ENCODE data around the gene BLACAT1.

BLACAT1 gene

DNA sequence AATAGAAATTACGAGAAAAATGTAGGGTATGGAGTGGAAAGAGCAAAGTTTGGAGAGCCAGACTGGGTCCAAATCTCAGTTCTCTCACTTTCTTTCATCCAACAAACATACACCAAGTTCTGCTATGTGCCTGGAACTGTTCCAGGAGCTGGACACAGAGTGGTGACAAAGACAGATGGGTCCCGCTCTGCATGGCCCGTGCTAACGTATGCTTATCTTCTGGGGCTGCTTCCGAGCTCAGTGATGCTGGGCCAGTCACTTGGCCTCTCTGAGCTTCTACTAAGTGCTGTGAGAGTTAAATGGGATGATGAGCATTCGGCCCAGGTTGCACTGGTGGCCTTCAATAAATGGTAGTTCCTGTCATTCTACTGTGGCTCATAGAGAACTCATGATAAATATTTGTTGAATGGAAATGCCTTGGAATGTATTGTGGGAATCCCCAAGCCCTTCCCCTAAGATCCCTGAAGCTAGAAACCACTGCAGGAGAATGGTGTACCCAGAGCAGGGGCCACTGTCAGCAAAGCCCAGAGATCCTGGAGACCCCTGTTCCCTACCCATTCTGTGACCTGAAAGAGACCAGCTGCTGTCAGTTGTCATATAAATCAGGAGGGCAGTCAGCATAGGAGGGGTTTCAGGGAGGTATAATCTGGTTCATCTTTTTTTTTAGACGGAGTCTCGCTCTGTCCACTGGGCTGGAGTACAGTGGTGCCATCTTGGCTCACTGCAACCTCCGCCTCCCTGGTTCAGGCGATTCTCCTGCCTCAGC, 37.8 kb downstream of the BLACAT1 start:
- TF ChIP-seq TCF12 (IDR thresholded peaks at IDR 0.05; ENCODE audit: low read depth) (no peak), NFIC (IDR thresholded peaks at IDR 0.05) (no peak), ZBTB7A (IDR thresholded peaks at IDR 0.05; ENCODE audit: low read depth) (no peak), YY1 (IDR thresholded peaks at IDR 0.05; ENCODE audit: low read depth) (no peak), CEBPB (IDR thresholded peaks at IDR 0.05) (no peak), TEAD4 (IDR thresholded peaks at IDR 0.05) (no peak), FOXM1 (IDR thresholded peaks at IDR 0.05; ENCODE audit: borderline replicate concordance, low read depth) (no peak), CREB1 (IDR thresholded peaks at IDR 0.05; ENCODE audit: low read depth) (no peak), TAF1 (IDR thresholded peaks at IDR 0.05; ENCODE audit: low read depth) (no peak), EP300 (IDR thresholded peaks at IDR 0.05; ENCODE audit: borderline replicate concordance) (no peak), EGR1 (IDR thresholded peaks at IDR 0.05) (no peak), RAD21 (IDR thresholded peaks at IDR 0.05; ENCODE audit: low read depth) (no peak)
- TF ChIP-seq, protein P1, sequence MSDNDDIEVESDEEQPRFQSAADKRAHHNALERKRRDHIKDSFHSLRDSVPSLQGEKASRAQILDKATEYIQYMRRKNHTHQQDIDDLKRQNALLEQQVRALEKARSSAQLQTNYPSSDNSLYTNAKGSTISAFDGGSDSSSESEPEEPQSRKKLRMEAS (IDR thresholded peaks at IDR 0.05) = no peak
- TF ChIP-seq, protein P2, sequence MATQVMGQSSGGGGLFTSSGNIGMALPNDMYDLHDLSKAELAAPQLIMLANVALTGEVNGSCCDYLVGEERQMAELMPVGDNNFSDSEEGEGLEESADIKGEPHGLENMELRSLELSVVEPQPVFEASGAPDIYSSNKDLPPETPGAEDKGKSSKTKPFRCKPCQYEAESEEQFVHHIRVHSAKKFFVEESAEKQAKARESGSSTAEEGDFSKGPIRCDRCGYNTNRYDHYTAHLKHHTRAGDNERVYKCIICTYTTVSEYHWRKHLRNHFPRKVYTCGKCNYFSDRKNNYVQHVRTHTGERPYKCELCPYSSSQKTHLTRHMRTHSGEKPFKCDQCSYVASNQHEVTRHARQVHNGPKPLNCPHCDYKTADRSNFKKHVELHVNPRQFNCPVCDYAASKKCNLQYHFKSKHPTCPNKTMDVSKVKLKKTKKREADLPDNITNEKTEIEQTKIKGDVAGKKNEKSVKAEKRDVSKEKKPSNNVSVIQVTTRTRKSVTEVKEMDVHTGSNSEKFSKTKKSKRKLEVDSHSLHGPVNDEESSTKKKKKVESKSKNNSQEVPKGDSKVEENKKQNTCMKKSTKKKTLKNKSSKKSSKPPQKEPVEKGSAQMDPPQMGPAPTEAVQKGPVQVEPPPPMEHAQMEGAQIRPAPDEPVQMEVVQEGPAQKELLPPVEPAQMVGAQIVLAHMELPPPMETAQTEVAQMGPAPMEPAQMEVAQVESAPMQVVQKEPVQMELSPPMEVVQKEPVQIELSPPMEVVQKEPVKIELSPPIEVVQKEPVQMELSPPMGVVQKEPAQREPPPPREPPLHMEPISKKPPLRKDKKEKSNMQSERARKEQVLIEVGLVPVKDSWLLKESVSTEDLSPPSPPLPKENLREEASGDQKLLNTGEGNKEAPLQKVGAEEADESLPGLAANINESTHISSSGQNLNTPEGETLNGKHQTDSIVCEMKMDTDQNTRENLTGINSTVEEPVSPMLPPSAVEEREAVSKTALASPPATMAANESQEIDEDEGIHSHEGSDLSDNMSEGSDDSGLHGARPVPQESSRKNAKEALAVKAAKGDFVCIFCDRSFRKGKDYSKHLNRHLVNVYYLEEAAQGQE (IDR thresholded peaks at IDR 0.05; ENCODE audit: low read depth) = no peak
- TF ChIP-seq, protein P3, sequence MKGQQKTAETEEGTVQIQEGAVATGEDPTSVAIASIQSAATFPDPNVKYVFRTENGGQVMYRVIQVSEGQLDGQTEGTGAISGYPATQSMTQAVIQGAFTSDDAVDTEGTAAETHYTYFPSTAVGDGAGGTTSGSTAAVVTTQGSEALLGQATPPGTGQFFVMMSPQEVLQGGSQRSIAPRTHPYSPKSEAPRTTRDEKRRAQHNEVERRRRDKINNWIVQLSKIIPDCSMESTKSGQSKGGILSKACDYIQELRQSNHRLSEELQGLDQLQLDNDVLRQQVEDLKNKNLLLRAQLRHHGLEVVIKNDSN (IDR thresholded peaks at IDR 0.05) = no peak

DNA sequence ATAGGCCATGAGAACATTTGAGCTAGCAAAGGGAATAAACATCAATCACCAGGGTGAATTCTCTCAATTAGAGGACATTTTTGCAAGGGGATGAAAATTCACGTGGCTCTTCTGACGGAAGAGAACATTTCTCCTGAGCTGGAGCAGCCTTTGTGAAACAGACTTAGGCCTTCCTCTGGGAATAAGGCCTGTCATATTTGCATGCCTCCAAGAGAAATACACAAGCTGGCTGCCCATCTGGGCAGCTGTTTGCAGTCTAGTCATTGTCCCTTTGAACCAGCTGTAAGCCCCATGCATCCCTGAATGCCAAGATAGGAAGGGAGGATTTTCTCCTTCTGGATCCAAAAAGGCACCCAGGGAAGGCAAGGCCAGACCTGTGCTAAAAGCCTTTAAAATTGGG, 39.5 kb downstream of the BLACAT1 start:
- TF ChIP-seq FOXM1 (IDR thresholded peaks at IDR 0.05; ENCODE audit: borderline replicate concordance, low read depth) (no peak), NFIC (IDR thresholded peaks at IDR 0.05) (no peak), CEBPB (IDR thresholded peaks at IDR 0.05) (no peak)

DNA sequence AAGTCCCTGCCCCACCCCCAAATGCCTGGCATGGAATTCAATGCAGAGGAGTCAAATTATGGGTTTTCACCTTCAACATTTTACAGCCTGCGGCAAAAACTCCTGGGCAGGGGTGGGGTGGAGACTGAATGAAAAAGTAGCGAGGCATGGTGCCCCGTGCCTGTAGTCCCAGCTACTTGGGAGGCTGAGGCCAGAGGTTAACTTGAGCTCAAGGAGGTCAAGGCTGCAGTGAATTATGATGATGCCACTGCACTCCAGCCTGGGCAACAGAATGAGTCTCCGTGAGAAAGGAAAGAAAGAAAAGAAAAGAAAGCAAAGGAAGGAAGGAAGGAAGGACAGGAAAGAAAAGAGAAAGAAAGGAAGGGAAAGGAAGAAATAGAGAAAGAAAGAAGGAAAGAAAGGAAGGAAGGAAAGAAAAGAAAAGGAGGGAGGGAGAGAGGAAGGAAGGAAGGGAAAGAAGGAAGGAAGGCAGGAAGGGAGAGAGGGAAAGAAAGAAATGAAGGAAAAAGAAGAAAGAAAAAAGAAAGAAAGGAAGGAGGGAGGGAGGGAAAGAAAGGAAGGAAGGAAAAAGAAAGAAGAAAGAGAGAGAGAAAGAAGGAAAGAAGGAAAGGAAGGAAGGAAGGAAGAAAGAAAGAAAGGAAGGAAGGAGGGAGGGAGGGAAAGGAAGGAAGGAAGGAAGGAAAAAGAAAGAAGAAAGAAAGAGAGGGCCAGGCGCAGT, 45.1 kb downstream of the BLACAT1 start:
- no peak for TF ChIP-seq TAF1 (IDR thresholded peaks at IDR 0.05; ENCODE audit: low read depth)
- TF ChIP-seq, protein P1 (IDR thresholded peaks at IDR 0.05) = no peak
- TF ChIP-seq YY1 (IDR thresholded peaks at IDR 0.05; ENCODE audit: low read depth) = no peak
- no peak for TF ChIP-seq TEAD4 (IDR thresholded peaks at IDR 0.05)
- TF ChIP-seq, protein P2 (IDR thresholded peaks at IDR 0.05; ENCODE audit: low read depth) = no peak
- TF ChIP-seq NFIC (IDR thresholded peaks at IDR 0.05) = no peak
- no peak for TF ChIP-seq CEBPB (IDR thresholded peaks at IDR 0.05)
- TF ChIP-seq RAD21 (IDR thresholded peaks at IDR 0.05; ENCODE audit: low read depth) = no peak
- no peak for TF ChIP-seq EGR1 (IDR thresholded peaks at IDR 0.05)
- no peak for TF ChIP-seq CREB1 (IDR thresholded peaks at IDR 0.05; ENCODE audit: low read depth)
- TF ChIP-seq ZBTB7A (IDR thresholded peaks at IDR 0.05; ENCODE audit: low read depth) = no peak

DNA sequence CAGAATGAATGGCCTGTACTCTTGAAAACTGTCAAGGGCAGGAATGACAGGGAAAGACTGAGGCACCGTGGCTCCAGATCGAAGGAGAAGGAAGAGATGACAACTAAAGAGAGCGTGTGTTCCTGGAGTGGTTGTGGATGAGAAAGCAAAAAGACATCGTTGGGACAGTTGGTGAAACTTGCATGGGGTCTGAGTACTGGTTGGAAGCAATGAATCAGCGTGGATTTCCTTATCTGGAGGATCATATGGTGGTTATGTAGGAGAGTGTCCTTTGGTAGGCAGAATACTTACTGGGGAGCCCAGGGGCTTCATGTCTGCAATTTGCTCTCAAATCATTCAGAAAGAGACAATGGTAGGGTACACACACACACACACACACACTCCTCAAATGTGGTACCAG, 47.9 kb downstream of the BLACAT1 start:
- TF ChIP-seq CREB1 (IDR thresholded peaks at IDR 0.05; ENCODE audit: low read depth) (no peak), YY1 (IDR thresholded peaks at IDR 0.05; ENCODE audit: low read depth) (no peak), RAD21 (IDR thresholded peaks at IDR 0.05; ENCODE audit: low read depth) (no peak), FOXM1 (IDR thresholded peaks at IDR 0.05; ENCODE audit: borderline replicate concordance, low read depth) (no peak), TEAD4 (IDR thresholded peaks at IDR 0.05) (no peak), EP300 (IDR thresholded peaks at IDR 0.05; ENCODE audit: borderline replicate concordance) (no peak)
- TF ChIP-seq, protein P3 (IDR thresholded peaks at IDR 0.05) = no peak
- TF ChIP-seq, protein P1 (IDR thresholded peaks at IDR 0.05) = no peak
